Fibroblast of skin of scalp (primary cell): ENCODE data around the gene FREM1.
A peak's percentile ranks its signal among the peaks of the same experiment; 100 is the strongest.

Experiments used
- DNase-seq: peaks from one replicate; pipeline ENCODE4 v3.0.0-alpha.2; 2013

The FREM1 gene

DNA sequence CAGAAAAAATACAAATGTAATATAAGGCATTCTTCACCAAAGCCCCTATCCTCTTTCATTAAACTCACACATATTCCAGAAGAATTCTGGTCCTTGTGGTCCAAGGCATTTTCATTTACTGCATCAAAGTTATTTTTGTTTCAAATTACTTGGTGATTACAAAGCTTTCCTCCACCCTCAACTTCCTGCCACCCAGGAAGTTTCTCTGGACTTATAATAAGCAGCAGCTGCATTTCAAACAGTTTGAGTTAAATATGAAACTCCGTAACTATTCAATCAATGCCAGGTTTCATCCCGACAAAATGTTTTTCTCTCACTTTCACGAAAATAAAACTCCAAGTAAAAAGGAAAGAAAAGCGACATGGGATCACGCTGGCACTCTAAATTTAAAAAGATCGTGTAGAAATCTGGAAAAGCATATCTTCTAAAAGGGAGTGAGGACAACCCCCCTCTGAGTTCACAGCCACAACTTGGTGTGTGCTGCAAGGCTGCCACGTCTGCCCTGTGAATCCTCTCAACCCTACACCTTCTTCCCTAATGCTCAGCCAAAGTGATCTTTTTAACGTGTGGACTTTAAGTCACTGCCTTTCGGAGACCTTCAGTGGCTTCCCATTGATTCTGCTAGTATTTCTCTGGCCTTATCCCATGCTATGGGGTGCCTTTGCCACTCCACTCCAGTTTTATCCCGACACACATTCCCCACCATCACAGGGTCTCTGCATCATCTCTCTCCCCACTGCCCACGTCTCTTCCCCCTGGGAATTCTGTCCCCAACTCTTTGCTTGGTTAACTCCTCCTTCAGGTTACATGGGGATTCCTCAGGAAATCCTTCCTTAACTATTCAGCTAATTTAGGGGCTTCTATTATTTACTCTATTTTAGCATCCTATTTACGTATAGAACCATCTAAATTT lies 96.6 kb downstream of the FREM1 start:
- peak; percentile 72 for DNase-seq

DNA sequence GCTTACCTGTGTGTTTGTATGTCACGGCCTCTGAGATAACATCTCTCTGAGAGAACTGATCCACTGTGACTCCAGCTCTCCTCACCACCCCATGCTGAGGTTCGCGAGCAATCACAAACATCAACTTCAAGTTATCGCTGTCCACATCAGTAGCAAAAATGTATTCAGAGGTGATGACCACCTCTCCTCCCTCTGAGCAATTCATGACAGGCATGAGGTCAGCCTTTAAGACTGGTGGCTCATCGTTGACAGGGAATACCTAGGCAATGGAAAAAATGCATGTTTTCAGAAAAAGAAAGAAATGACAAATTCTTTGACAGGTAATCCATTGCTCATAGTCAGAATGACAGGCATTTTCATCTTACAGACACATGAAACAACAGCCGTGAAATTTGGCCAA lies 97.4 kb downstream of the FREM1 start:
- no peak for DNase-seq

DNA sequence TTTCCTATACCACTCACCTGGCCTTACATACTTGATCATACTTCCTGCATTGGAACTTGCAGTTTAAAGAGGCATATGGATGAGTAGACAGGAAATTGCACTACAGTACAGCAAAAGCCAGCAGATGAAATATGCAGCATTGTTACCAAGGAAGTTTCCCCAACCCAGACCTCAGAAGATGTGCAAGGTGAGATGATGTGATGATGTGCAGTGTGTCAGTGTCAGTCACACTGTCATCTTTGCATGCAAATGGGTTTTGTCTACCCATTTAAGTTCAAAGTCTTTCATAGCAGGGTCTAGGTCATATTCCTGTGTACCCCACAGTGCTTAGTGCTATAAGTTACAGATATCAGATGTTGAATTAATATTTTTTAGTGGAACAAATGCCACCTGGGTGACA lies 98.4 kb downstream of the FREM1 start:
- DNase-seq: no peak

DNA sequence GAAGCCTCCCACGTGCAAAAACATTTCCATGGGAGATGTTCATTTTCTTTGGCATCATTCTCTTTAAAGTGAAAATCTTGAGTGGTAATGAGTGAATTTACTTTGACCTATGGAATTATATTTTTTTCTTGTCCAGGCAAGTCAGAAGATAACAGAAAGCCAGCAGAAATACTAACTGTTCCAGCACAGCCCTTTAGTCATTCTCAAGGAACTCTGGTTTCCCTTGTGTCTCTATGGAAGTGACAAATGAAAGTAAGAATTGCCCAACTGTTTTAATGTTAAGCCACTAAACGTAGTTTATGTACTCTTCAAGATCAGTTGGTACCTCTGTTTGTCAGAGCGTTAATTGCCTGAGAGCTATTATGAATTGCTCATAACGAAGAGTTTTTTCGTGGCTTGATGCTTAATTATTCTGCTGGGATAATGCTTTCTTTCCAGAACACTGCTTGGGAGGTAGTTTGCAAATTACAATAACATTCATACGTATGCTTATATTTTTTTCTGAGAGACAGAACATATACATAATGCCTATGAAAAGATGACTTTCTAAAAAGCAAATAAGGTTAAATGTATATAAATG lies 103.2 kb downstream of the FREM1 start:
- DNase-seq: no peak

DNA sequence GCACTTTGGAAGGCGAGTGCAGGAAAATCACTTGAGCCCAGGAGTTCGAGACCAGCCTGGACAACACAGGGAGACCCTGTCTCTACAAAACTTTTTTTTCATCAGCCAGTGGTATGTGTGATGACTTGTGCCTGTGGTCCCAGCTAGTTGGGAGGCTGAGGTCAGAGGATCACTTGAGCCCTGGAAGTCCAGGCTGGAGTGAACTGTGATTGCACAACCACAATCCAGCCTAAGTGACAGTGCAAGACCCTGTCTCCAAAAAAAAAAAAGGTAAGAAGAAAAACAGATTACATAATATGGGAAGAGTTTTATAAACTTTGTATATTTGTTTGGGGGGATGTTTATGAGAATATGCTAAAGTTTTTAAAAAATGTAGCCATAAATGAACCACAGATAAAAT lies 111.2 kb downstream of the FREM1 start:
- DNase-seq: no peak

DNA sequence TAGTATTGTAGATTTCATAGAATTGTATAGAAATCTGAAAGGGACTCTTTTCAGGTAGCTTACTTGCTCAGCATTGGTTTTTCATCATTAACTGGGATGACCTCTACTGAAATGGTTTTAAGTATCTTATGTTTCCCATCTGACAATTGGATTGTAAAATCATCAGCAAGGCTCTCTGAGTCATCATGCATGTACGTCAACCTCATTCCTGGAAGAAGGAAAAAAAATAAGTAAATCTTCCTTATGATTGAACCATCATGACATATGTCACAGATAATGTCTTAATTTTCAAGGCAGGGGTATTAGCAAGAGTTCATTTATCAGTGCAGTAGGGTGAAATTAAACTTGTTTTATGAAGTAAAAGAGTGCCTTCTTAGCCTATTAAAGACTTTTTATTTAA lies 112.8 kb downstream of the FREM1 start:
- peak; percentile 14 for DNase-seq

DNA sequence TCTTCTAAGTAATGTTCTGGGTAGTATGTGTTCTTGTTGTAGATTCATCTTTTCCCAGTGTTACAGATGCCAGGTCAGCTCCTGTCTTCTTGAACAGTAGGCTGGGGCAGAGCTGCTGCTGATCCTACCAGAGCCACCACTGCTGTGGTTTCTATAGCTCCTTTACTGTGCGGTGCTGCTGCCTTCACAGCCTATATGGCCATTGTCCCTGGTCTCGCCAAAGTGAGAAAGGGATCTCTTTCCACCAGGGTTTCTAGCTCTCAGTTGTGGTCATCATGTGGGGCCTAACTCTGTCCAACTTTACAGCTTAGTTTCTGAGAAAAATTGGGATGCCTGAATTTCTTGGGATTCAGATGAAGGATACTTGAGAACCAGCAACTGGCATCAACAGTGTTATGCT lies 116.8 kb downstream of the FREM1 start:
- DNase-seq: no peak

DNA sequence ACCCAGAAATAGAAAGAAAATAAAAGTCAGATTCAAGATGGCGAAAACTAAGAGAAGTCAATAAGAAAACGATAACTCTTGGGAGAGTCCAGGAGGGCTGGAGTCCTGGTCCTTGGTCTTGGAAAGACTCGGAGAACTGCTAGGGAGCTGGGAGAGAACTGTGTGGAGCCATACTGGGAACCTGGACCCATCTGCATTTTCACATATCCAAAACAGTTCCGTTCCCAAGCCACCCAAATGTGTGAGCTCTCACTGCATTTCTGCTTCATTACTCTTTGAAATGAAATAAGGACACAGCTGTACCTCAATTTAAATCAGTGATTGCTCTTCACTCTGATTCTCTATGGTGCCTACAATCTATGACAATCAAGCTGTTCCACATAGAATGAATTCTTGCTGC lies 119.6 kb downstream of the FREM1 start:
- no peak for DNase-seq

DNA sequence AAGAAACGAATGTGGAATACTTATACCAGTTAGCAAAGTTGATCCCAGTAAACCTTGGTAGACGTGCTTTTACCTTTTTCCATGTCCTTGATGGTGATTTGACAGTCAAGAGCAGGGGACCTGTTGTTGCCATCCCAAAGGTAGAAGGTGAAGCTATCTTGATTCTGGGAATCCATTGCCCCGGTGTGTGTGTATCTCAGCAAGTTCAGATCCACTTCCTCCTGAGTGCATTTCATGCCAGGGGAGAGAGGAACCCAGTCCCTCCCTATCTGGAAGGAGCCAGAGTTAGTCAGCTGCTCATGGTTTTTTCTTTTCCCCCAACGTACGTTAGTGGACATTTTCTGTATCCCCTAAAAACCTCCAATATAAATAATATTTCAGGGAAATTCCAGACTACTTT lies 121.4 kb downstream of the FREM1 start:
- DNase-seq: no peak

DNA sequence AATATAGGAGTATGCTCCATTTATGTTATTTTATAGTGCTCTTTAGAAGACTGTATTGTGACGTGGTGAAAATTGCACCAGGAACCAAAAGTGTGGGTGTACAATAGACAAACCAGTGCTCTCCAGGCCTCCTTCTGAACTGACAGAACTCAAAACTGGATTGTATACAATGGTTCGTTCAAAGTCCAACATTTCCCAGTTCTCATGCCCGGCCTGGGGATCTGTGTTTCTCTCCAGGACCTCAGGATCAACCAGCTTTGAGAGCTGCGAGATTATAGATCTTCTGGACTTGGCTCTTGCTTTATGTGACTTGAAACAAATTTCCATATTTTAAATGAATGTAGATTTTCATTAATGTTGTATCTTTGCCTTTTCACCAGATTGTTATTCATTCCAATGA lies 126.9 kb downstream of the FREM1 start:
- DNase-seq: no peak

DNA sequence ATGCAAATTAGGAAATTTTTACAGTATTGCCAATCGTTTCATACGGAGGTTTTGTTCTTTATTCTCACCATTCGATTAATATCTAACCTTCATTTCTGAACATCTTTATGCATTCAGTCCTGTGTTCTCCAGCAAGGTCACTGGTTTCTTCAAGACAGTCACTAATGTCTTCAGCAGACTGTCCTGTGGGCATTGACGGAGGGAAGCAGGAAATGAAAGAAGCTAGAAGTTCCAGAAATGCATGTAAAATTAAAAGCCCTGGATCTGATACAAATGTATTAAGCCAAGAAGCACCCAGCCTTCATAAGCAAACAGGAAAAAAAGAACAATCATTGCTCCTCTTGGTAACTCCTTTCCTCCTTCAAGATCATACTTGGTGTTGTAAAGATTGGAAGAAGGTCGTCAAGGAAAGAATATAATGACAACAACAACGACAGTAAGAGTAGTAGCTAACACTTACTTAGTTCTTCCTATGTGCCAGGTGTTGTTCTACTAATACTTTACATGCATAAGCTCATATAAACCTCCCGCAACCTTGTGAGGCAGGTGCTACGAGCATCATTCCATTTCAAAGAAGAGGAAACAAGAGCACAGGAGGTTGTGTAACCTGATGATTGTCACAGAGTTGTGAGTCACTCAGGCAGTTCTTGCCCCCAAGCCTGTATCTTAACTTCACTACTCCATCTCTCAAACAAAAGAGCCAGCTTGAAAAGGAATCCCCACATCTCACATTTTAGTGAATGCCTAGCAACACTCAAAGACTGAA lies 127.8 kb downstream of the FREM1 start:
- DNase-seq: no peak

DNA sequence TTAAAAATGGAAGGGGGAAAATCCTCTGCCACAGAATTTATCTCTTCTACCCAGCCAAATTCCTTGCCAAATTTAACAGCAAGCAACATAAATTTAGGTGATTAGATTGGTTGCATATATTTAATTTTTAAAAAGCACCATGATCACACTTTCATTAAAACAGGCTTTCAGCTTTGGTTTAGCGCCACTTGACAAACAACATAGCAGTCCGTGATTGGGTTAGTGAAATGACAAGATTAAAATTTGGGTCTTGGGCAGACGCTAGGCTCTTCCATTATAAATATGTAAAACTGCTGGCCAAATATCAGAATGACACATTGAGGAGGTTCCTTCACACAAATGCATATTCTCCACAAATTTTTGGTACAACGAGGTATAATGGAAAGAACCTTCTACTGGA lies 129.5 kb downstream of the FREM1 start:
- DNase-seq: no peak

DNA sequence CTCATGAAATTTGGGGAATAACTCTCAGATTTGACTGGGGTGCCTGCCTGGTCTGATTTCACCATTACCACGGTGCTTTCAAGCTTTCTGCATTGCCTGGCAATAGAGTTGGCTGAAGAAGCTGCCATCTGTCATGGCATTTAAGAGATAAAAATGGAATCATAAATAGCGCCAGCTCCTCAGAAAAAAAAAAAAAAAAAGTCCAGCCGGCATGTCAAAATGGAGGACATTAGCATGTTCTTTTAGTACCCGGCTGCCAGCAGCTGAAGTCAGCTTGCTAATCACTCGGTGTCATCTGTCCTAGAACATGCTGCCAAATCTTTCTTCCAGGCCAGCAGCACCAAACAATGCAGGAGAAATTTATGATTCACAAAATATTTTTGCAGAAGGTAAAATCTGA lies 130.0 kb downstream of the FREM1 start:
- DNase-seq: no peak

DNA sequence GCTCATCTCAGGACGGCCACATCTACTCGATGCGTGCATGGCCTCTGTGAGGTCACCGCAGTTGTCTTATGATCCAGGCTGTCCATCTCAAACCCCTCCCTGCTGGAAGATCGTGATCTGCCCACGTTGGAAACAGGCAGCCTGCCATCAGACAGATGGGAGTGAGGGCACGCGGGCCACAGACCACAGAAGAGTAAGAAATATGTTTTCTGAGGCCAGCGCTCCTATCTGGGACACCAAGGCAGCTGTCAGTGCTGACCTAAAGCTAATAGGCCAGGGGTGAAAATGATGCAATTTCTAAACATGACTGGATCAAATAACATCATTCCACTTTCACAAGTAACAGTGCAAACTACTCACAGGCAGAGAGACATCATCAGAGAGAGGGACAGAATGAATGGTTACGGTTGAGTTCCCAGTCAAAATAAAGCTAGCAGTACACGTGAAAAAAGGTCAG lies 130.6 kb downstream of the FREM1 start:
- peak; percentile 2 for DNase-seq

DNA sequence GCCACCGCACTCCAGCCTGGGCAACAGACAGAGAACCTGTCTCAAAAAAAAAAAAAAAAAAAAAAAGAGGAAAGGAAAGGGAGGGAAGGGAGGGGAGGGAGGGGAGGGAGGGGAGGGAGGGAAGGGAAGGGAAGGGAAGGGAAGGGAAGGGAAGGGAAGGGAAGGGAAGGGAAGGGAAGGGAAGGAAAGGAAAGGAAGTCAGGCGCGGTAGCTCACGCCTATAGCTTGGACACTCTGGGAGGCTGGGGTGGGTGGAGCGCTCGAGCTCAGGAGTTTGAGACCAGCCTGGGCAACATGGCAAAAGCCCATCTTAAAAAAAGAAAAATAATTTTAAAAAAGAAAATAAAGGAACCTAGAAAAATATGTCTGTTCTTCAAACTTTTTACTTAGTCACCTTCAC lies 131.7 kb downstream of the FREM1 start:
- DNase-seq: no peak

DNA sequence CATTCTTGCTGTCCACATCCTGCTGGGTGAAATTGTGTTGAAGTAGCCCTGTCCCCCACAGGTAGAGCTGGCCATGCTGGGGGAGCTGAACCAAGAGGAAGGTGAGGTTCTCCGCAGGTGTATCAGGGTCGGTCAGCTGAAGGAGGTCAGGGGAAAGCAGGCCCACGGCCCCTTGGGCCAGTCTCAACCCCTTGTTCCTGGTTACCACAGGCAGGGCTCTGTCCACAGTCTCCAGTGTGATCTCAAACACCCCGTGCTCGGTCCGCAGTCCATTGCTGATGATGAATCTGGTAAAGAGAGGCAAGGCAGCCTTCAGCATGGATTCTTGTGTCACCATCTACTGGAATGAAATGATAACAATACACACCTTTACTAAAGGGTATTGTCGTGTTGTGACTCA lies 134.3 kb downstream of the FREM1 start:
- DNase-seq: no peak

DNA sequence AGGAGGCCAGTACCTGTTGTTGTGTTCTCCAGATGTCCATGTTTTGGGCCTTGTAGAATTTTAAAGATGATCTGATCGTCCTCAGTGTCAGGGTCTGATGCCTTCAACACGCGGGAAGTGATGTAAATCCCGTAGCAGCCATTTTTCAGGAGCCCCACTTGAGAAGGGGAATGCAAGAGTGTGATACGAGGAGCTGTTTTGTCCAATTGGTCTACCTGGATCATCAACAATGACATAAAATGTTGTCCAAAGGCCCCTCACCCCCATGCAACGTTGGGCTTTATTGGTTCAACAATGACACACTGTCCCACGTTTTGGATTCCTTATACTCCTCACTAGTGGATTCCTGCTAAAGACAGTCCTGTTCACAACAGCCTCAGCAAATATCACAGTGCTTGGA lies 139.6 kb downstream of the FREM1 start:
- no peak for DNase-seq

DNA sequence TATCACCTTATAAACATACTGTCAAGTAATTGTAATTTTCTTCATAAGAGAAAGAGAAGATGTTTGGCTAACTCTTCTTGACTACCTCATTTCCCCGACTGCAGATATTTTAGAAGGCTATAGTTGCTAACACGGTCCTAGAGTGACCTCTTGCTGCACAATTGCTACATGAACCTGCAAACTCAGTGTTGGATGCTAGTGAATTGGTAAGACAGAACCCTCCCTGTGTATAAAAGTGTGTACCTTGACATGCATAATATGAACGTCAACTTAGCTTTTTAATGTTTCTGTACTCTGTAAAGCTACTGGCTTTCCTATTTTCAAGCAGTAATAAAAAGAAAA lies 141.0 kb downstream of the FREM1 start:
- peak; percentile 11 for DNase-seq

DNA sequence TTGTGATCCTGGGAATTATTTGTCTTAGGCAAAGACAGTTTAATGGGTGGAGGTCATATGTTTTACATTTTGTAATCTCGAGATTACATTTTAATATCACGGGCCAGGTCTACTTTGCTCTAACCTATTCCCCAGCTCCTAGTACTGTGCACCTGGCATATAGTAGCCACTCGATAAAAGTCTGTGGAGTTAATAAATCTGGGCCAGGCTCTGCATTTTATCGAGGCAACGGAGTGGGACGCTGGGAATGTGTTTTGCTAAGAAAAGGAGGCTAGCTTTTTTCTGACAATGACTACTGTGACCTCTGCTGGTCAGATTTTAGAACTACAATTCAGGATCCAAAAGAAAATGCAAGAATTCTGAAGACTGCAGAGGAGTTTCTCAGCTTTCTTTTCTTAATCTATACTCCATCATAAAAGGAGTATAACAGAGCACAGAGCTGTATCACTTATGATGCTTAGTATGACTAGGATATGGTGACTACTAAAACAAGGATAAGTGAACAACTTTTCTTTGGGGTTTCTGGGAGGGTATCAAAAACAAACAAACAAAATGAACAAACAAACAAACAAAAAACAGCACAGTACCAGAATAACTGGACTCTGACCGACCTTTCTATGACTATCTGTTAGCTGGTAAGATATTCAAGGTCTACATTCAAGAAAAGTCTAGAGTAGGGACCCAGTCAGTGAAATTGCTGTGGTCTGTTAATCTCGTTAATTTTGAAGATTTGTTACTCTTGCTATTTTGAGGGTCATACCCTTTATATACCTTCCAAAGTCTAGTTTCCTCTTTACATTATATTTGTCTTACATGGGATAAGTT lies 141.6 kb downstream of the FREM1 start:
- peak; percentile 67 for DNase-seq

DNA sequence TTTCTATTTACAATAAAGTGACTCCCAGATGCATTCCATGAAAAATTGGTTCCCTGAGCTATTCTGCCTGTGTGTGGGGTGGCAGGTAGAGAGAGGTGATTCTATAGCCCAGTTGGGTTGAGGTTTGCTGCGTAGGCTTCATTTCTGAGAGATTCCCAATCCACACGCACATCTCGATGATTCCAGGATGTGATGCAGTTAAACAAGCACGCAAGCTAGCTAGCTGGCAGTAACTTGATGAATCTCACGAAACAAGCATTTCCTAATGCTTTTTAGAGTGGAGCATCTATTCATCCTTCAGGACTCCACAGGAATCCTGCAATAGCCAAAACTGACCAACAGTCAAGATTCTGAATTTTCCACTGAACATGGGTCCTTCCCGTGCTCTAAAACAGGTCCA lies 143.9 kb downstream of the FREM1 start:
- DNase-seq: peak; percentile 19

DNA sequence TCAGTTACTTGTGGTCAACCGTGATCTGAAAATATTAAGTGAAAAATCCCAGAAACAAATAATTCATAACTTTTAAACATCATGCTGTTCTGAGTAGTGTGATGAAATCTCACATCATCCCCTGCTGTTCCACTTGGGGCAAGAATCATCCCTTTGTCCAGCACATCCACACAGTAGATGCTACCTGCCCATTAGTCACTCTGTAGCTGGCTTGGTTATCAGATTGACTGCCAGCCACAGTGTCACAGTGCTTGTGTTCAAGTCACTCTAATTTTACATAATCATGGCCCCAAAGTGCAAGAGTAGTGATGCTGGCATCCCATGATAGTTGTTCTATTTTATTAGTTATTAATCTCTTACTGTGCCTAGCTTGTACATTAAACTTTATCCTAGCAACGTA lies 148.6 kb downstream of the FREM1 start:
- no peak for DNase-seq

DNA sequence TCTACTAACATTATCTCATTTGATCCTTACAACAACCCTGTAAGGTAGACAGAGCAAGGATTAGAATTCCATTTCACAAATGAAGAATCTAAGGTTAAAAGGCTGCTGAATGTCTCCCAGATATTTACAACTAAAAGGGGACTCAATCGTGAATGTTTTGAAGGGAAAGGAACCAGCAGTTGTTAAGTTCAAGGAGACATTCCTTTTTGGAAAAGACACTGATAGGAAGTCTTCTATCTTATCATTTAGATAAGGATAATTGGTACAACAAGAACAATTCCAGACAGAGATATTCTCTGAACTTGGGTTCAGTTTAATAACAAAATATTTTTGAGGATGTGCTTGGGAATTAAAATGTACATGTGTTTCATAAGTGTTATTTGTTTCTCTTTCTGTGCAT lies 150.2 kb downstream of the FREM1 start:
- no peak for DNase-seq

DNA sequence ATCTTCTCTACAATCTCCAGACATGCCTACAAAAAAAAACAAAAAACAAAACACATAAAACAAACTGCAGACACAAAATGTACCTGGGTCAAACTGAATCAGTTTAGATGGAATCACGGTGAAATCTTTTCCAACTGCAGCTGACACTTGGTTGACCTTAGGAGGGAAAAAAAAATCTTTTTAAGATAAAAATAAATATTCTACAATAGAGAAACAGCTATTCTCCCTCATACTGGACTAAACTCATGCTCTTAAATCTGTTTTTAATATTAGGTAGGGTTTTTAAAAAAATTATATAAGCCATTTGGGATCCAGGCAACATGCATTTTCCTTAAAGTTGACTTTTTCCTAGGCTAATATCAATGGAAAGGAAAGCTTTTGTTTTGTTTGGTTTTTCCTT lies 153.9 kb downstream of the FREM1 start:
- DNase-seq: no peak
